GM12864 (cell line): ENCODE data around the gene TMEM145.
A peak's percentile ranks its signal among the peaks of the same experiment; 100 is the strongest.

Experiments used
- DNase-seq: peaks from one replicate; pipeline ENCODE4 v3.0.0-alpha.2; 2011; ENCODE audit warnings: low read depth
- H3K4me3 ChIP-seq: 2 replicates; pipeline ENCODE4 v1.5.1; 2011; ENCODE audit warnings: mild to moderate bottlenecking, low read depth, low read length, control low read depth
- TF ChIP-seq, protein P1 (sequence below): IDR thresholded peaks from 2 replicates; pipeline ENCODE4 v1.5.1; 2011; ENCODE audit warnings: low read depth, mild to moderate bottlenecking, moderate library complexity, low read length, control low read depth, inconsistent platforms; ENCODE audit errors: missing control alignments

The TMEM145 gene

DNA sequence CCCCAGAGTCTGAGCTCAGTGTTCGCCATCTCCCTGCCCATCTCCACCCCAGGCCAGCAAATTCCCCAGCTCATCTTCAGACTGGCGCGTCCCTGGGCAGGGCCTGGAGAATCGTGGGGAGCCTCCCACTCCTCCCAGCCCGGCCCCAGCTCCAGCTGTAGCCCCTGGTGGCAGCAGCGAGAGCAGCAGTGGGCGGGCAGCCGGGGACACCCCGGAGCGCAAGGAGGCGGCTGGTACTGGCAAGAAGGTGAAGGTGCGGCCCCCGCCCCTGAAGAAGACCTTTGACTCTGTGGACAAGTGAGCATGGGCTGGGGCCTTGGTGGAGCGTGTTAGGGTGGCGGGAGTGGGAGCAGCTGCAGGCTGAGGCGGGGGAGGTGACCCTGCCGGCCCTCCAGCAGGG lies 19.6 kb upstream of the TMEM145 start:
- H3K4me3 ChIP-seq: no peak overlapping the region
- no peak for DNase-seq
- TF ChIP-seq, protein P1, sequence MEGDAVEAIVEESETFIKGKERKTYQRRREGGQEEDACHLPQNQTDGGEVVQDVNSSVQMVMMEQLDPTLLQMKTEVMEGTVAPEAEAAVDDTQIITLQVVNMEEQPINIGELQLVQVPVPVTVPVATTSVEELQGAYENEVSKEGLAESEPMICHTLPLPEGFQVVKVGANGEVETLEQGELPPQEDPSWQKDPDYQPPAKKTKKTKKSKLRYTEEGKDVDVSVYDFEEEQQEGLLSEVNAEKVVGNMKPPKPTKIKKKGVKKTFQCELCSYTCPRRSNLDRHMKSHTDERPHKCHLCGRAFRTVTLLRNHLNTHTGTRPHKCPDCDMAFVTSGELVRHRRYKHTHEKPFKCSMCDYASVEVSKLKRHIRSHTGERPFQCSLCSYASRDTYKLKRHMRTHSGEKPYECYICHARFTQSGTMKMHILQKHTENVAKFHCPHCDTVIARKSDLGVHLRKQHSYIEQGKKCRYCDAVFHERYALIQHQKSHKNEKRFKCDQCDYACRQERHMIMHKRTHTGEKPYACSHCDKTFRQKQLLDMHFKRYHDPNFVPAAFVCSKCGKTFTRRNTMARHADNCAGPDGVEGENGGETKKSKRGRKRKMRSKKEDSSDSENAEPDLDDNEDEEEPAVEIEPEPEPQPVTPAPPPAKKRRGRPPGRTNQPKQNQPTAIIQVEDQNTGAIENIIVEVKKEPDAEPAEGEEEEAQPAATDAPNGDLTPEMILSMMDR: no peak

GRCh38 chr19:42293948-42294347 lies 19.2 kb upstream of the TMEM145 start:
- H3K4me3 ChIP-seq: no peak overlapping the region
- TF ChIP-seq, protein P1: no peak
- no peak for DNase-seq

GRCh38 chr19:42294471-42295137 lies 18.5 kb upstream of the TMEM145 start:
- TF ChIP-seq, protein P1: no peak
- H3K4me3 ChIP-seq: no peak overlapping the region
- no peak for DNase-seq

DNA sequence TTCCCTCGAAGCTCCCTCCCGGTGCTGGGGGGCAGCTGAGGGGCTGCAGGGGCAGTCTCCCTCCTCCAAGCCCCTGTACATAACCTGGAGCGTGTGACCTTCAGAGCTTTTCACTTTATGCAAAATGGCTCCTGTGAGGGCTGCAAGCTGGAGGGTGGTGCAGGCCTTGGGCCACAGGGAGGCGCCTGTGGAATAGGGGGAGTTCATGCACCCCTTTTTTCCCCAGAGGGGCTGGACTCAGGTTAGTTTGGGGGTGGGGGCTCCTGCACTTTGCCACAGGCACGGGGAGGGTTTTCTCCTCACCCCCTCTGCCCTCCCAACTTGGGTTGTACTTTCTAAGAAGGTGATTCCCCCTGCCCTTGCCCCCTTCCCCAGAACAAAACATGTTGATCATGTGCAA lies 17.8 kb upstream of the TMEM145 start:
- DNase-seq: no peak
- TF ChIP-seq, protein P1: no peak
- H3K4me3 ChIP-seq: no peak overlapping the region

GRCh38 chr19:42295831-42296525 lies 17.1 kb upstream of the TMEM145 start:
- no peak for DNase-seq
- TF ChIP-seq, protein P1: peak; percentile 99

DNA sequence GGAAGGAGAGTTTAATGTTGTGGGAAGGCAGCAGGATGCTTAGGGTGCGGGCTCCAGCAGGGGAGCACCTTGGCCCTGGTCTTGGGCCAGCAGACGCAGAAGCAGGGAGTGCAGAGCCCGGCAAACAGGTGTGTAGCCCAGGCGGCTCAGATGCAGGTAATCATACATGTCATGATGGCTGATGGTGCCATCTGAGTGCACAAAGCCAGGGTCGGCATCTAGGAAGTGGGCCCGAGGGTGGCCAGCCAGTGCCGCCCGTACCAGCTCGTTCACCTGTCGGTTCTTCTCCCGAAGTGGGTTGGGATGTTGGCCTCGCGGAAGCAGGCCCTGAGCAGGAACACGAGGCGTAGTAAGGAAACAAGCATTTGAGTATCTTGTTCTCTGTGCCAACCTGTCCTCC lies 16.1 kb upstream of the TMEM145 start:
- TF ChIP-seq, protein P1: no peak
- H3K4me3 ChIP-seq: no peak overlapping the region
- no peak for DNase-seq

More at GRCh38 chr19:42295831-42296525, 17.1 kb upstream of the TMEM145 start:
- H3K4me3 ChIP-seq: no peak overlapping the region
